Measurements from ENCODE around the gene SMYD3. TPM values are rescaled to one million over a fixed set of nuclear protein-coding genes. Genes with fewer than 3 reads are reported as not detected.

Gene SMYD3
- total and polyA plus RNA-seq, 9 of the 15 experiments (the other 6 are each of a cell fraction or from before 2014, with no cell fraction given), result 128 to 440 (median 197) TPM

DNA sequence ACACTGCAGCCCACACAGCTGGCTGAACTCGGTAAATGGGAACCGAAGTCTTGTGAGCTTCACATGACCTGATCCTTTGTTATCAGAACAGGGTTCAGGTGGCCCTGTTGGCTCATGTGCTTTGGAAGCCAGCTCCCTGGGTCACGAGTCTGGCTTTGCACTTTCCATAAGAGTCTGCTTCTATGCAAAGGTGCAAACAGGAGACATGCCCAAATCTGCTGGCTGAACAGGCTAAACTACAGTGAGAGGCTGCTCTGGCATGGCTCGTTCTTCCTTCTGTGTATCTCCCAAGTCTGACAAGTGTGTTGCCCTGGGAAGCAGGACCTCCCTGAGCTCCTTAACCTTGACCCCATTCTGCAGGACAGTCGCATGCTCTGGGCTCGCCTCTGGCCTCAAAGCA is 802.7 kb downstream of the SMYD3 start:
- H3K79me2 ChIP-seq (ENCODE audit: control insufficient read depth, insufficient read depth, low read length), result no peaks in the 10 kb centered on the region
- ATAC-seq (no peak), FAIRE-seq (no peak), DNase-seq (ENCODE audit: extremely low read depth in 1 of 4, low spot score in 3 of 4) (no peak)
- no peaks in the 10 kb centered on the region for H4K20me1 ChIP-seq (replicated peaks; ENCODE audit: control insufficient read depth, insufficient read depth, low read length)
- TF ChIP-seq ZNF146 (CRISPR knock-in tag; IDR thresholded peaks at IDR 0.05; ENCODE audit: unreplicated experiment) (no peak), SAP30 (IDR thresholded peaks at IDR 0.05; ENCODE audit: borderline replicate concordance, insufficient read depth, low read depth, low read length, poor library complexity, severe bottlenecking) (no peak), NCOA2 (IDR thresholded peaks at IDR 0.05; ENCODE audit: partially characterized antibody in 2 of 2) (no peak)
- no peaks in the 10 kb centered on the region for H3K4me1 ChIP-seq (replicated peaks in 1 of 2; ENCODE audit: control insufficient read depth in 2 of 2, insufficient read depth in 2 of 2, low read length in 2 of 2)
- WGBS (ENCODE audit: insufficient coverage, low coverage, missing lambda C conversion rate), result 3% methylated on average over 6 of the region's 6 CpGs
- no peak overlapping the region for H3K4me2 ChIP-seq (ENCODE audit: insufficient read depth, low read length)
- H2AFZ ChIP-seq (ENCODE audit: low read depth, low read length), result no peak overlapping the region
- ChIA-PET POLR2A (interaction anchor here (1.2 to 1.4 kb wide), 2 partner anchors 9 to 10 kb away, joined by 3 to 8 read pairs; no protein-coding TSS in a partner anchor), CTCF (ENCODE audit: low intra/inter-chr PET ratio) (no interaction called here)
- no peak overlapping the region for H3K27ac ChIP-seq (ENCODE audit: extremely low read depth, low read depth, low read length)
- in situ Hi-C loops (cut with MboI), result no loop called here
- intact Hi-C loops (cut with micrococcal nuclease), result no loop called here
- peaks cover 41 to 73% of the 10 kb centered on the region in 2 experiments; a peak in 4 of 5 replicates for H3K27me3 ChIP-seq (ENCODE audit: control insufficient read depth in 2 of 2, insufficient read depth in 2 of 2, low read length in 2 of 2)
- H3K9me3 ChIP-seq (replicated peaks; ENCODE audit: control insufficient read depth, insufficient read depth, low read depth, low read length), result no peaks in the 10 kb centered on the region
- H3K9me1 ChIP-seq (ENCODE audit: control insufficient read depth, insufficient read depth, low read length), result no peaks in the 10 kb centered on the region
- H3K4me3 ChIP-seq, result no peak overlapping the region
- H3K9ac ChIP-seq (ENCODE audit: insufficient read depth in 1 of 2, low read depth in 2 of 2, low read length in 2 of 2), result no peak overlapping the region
- no peaks in the 10 kb centered on the region for H3K36me3 ChIP-seq (ENCODE audit: control insufficient read depth, insufficient read depth, low read length)
- BruUV-seq (replicated peaks), result no TSS peak

GRCh38 chr1:245702346-245702745 is 804.7 kb downstream of the SMYD3 start:
- Histone ChIP-seq H4K20me1 (replicated peaks; ENCODE audit: control insufficient read depth, insufficient read depth, low read length) (no peaks in the 10 kb centered on the region), H3K4me1 (replicated peaks in 1 of 2; ENCODE audit: control insufficient read depth in 2 of 2, insufficient read depth in 2 of 2, low read length in 2 of 2) (no peaks in the 10 kb centered on the region), H3K27ac (ENCODE audit: extremely low read depth, low read depth, low read length) (no peak overlapping the region), H3K9me1 (ENCODE audit: control insufficient read depth, insufficient read depth, low read length) (no peaks in the 10 kb centered on the region), H3K4me3 (no peak overlapping the region), H3K4me2 (ENCODE audit: insufficient read depth, low read length) (no peak overlapping the region), H3K36me3 (ENCODE audit: control insufficient read depth, insufficient read depth, low read length) (no peaks in the 10 kb centered on the region), H3K9me3 (replicated peaks; ENCODE audit: control insufficient read depth, insufficient read depth, low read depth, low read length) (no peaks in the 10 kb centered on the region), H3K9ac (ENCODE audit: insufficient read depth in 1 of 2, low read depth in 2 of 2, low read length in 2 of 2) (no peak overlapping the region), H3K27me3 (ENCODE audit: control insufficient read depth in 2 of 2, insufficient read depth in 2 of 2, low read length in 2 of 2) (peaks cover 40 to 77% of the 10 kb centered on the region in 2 experiments; a peak in 4 of 5 replicates), H2AFZ (ENCODE audit: low read depth, low read length) (no peak overlapping the region), H3K79me2 (ENCODE audit: control insufficient read depth, insufficient read depth, low read length) (no peaks in the 10 kb centered on the region)
- no peak for FAIRE-seq
- ChIA-PET CTCF (ENCODE audit: low intra/inter-chr PET ratio) (no interaction called here), POLR2A (no interaction called here)
- in situ Hi-C loops (cut with MboI), result no loop called here
- BruUV-seq (replicated peaks), result no TSS peak
- no peak for DNase-seq (ENCODE audit: extremely low read depth in 1 of 4, low spot score in 3 of 4)
- intact Hi-C loops (cut with micrococcal nuclease), result no loop called here
- WGBS (ENCODE audit: insufficient coverage, low coverage, missing lambda C conversion rate), result 36% methylated on average over 13 of the region's 13 CpGs
- ATAC-seq, result no peak
- TF ChIP-seq, protein P1, sequence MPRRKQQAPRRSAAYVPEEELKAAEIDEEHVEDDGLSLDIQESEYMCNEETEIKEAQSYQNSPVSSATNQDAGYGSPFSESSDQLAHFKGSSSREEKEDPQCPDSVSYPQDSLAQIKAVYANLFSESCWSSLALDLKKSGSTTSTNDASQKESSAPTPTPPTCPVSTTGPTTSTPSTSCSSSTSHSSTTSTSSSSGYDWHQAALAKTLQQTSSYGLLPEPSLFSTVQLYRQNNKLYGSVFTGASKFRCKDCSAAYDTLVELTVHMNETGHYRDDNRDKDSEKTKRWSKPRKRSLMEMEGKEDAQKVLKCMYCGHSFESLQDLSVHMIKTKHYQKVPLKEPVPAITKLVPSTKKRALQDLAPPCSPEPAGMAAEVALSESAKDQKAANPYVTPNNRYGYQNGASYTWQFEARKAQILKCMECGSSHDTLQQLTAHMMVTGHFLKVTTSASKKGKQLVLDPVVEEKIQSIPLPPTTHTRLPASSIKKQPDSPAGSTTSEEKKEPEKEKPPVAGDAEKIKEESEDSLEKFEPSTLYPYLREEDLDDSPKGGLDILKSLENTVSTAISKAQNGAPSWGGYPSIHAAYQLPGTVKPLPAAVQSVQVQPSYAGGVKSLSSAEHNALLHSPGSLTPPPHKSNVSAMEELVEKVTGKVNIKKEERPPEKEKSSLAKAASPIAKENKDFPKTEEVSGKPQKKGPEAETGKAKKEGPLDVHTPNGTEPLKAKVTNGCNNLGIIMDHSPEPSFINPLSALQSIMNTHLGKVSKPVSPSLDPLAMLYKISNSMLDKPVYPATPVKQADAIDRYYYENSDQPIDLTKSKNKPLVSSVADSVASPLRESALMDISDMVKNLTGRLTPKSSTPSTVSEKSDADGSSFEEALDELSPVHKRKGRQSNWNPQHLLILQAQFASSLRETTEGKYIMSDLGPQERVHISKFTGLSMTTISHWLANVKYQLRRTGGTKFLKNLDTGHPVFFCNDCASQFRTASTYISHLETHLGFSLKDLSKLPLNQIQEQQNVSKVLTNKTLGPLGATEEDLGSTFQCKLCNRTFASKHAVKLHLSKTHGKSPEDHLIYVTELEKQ (CRISPR knock-in tag; IDR thresholded peaks at IDR 0.05), result no peak
- no peak for TF ChIP-seq TOE1 (IDR thresholded peaks at IDR 0.05; ENCODE audit: borderline replicate concordance)
- TF ChIP-seq TOE1 (CRISPR knock-in tag; IDR thresholded peaks at IDR 0.05; ENCODE audit: borderline replicate concordance, low read depth), result no peak
- no peak for TF ChIP-seq CLOCK (CRISPR knock-in tag; IDR thresholded peaks at IDR 0.05; ENCODE audit: borderline replicate concordance)

All from K562 (cell line).